HepG2 (cell line): ENCODE measurements around the gene CEP83.

ENCODE experiments used
- BCL6 ChIP-seq: IDR thresholded peaks from 2 replicates; pipeline ENCODE4 v1.6.1; 2016; ENCODE audit warnings: missing genetic modification reagents, missing compliant biosample characterization
- BRD4 ChIP-seq: sonication (generic); formaldehyde crosslinking; IDR thresholded peaks from 2 replicates; pipeline ENCODE4 v1.4.0; 2020; ENCODE audit warnings: missing genetic modification reagents
- EZH2 ChIP-seq: conservative IDR thresholded peaks from 2 replicates; pipeline ENCODE4 v1.6.1; 2012; ENCODE audit warnings: mild to moderate bottlenecking, low read depth, low read length, moderate library complexity
- FOXP1 ChIP-seq, 2 experiments: fragments of 450-650 bp in 1 of 2; IDR thresholded peaks; 2 replicates each; pipeline ENCODE4 v1.6.1; 2017 to 2018; ENCODE audit warnings: antibody characterized with exemption in 1 of 2
- HMGXB4 ChIP-seq, 2 experiments: sonication (generic) in 1 of 2; formaldehyde crosslinking in 1 of 2; IDR thresholded peaks; 2 replicates each; pipeline versions ENCODE4 v1.4.0 to v1.6.1; 2018 to 2020; ENCODE audit warnings: missing genetic modification reagents in 2 of 2, borderline replicate concordance in 1 of 2, low read depth in 1 of 2, mild to moderate bottlenecking in 1 of 2, missing biosample characterization in 1 of 2
- MAFG ChIP-seq: sonication (generic); formaldehyde crosslinking; IDR thresholded peaks from 2 replicates; pipeline ENCODE4 v1.5.1; 2020; ENCODE audit warnings: mild to moderate bottlenecking, missing genetic modification reagents
- POLR2AphosphoS5 ChIP-seq: IDR thresholded peaks from 2 replicates; pipeline ENCODE4 v1.6.1; 2012; ENCODE audit warnings: low read depth, low read length
- SETDB1 ChIP-seq: sonication (generic); formaldehyde crosslinking; IDR thresholded peaks from 2 replicates; pipeline ENCODE4 v1.5.1; 2020; ENCODE audit warnings: missing genetic modification reagents, mild to moderate bottlenecking, borderline replicate concordance
- ZNF512 ChIP-seq: sonication (generic); formaldehyde crosslinking; IDR thresholded peaks from 2 replicates; pipeline ENCODE4 v1.4.0; 2020; ENCODE audit warnings: mild to moderate bottlenecking, missing genetic modification reagents

- TF ChIP-seq FOXP1 (IDR thresholded peaks at IDR 0.05) (no peak), FOXP1 (CRISPR knock-in tag; IDR thresholded peaks at IDR 0.05) (no peak), MAFG (CRISPR knock-in tag) (no peak), BCL6 (no peak), BRD4 (CRISPR knock-in tag) (no peak), ZNF512 (no peak), HMGXB4 (CRISPR knock-in tag; IDR thresholded peaks at IDR 0.05; ENCODE audit: borderline replicate concordance in 1 of 2, low read depth in 1 of 2) (no peak), SETDB1 (CRISPR knock-in tag) (no peak), EZH2 (no peak), POLR2AphosphoS5 (no peak)
Measured at GRCh38 chr12:94397401-94397800, 62.3 kb downstream of the CEP83 start.
